Stomach (tissue), 4 donors: Measurements from ENCODE around the gene AGL.

Experiments
- CTCF ChIP-seq, 7 experiments: fragments of 450-650 bp in 4 of 7; fragments of 200-600 bp in 3 of 7; sonication (generic) in 3 of 7; IDR thresholded peaks; one replicate each; pipeline ENCODE4 v1.5.1; 2016 to 2019; ENCODE audit warnings: antibody characterized with exemption in 7 of 7, control low read depth in 2 of 7, mild to moderate bottlenecking in 1 of 7
- EP300 ChIP-seq: sonication (generic); formaldehyde crosslinking; IDR thresholded peaks from one replicate; pipeline ENCODE4 v1.6.1; 2017; ENCODE audit warnings: antibody characterized with exemption
- POLR2A ChIP-seq, 4 donors: fragments of 450-650 bp; IDR thresholded peaks; one replicate each; pipeline ENCODE4 v1.6.1; 2016; ENCODE audit warnings: antibody characterized with exemption in 4 of 4, control low read depth in 2 of 4, mild to moderate bottlenecking in 1 of 4, moderate library complexity in 1 of 4

GRCh38 chr1:99906535-99906934 is 56.4 kb downstream of the AGL start:
- no peak for TF ChIP-seq CTCF (IDR thresholded peaks at IDR 0.05)
- no peak for TF ChIP-seq POLR2A (IDR thresholded peaks at IDR 0.05)
- no peak for TF ChIP-seq EP300
